B cell (primary cell): ENCODE data around the gene TMEM147. TPM values are rescaled to one million over a fixed set of nuclear protein-coding genes. Genes with fewer than 3 reads are reported as not detected.

Experiments used
- ATAC-seq: fragments of 200-7000 bp; cut with Tn5 transposase; one replicate; pipeline ENCODE4 v1.10.0; 2021; ENCODE audit warnings: low read depth, mild to moderate bottlenecking, moderate number of reproducible peaks, moderate library complexity
- CTCF ChIA-PET: fragments of 350-600 bp; sonication (Branson Sonifier 250); formaldehyde crosslinking; loops from one replicate; lab custom pipeline; 2021; ENCODE audit warnings: antibody characterized with exemption, inconsistent platforms; lab: Charles Lee
- POLR2A ChIA-PET: fragments of 350-600 bp; sonication (Branson Sonifier 250); formaldehyde crosslinking; loops from one replicate; lab custom pipeline; 2021; ENCODE audit warnings: antibody characterized with exemption; lab: Charles Lee
- DNase-seq: peaks from one replicate; pipeline ENCODE4 v3.0.0; 2013
- H2AFZ ChIP-seq: 2 replicates; pipeline ENCODE4 v1.6.1; 2012; ENCODE audit warnings: mild to moderate bottlenecking, low read depth, low read length; ENCODE audit not compliant: insufficient read depth, poor library complexity, severe bottlenecking
- H3K27ac ChIP-seq, 2 donors: 1 replicate in 1 of 2; 2 replicates in 1 of 2; pipeline ENCODE4 v1.5.1; 2012 to 2013; ENCODE audit warnings: low read length in 2 of 2, mild to moderate bottlenecking in 2 of 2, moderate library complexity in 1 of 2
- H3K27me3 ChIP-seq, 4 experiments: fragments of 200-600 bp in 1 of 4; sonication (generic) in 1 of 4; replicated peaks in 1 of 4; 1 replicate in 2 of 4; 2 replicates in 2 of 4; pipeline versions ENCODE4 v1.6.1 to v1.7.0; 2013 to 2016; ENCODE audit warnings: low read length in 3 of 4, mild to moderate bottlenecking in 2 of 4, mixed read lengths in 1 of 4, moderate library complexity in 1 of 4; ENCODE audit not compliant: insufficient read depth in 4 of 4, control insufficient read depth in 3 of 4; ENCODE audit errors: control extremely low read depth in 1 of 4
- H3K36me3 ChIP-seq, 2 experiments: replicated peaks in 1 of 2; 1 replicate in 1 of 2; 2 replicates in 1 of 2; pipeline versions ENCODE4 v1.6.1 to v1.7.1; 2013; ENCODE audit warnings: low read length in 1 of 2; ENCODE audit not compliant: insufficient read depth in 2 of 2, control insufficient read depth in 1 of 2; ENCODE audit errors: control extremely low read depth in 1 of 2, extremely low read depth in 1 of 2
- H3K4me1 ChIP-seq, 2 donors: fragments of 200-600 bp in 1 of 2; sonication (generic) in 1 of 2; 1 replicate in 1 of 2; 2 replicates in 1 of 2; pipeline versions ENCODE4 v1.5.1 to v1.6.1; 2013 to 2017; ENCODE audit warnings: low read length in 2 of 2; ENCODE audit not compliant: control insufficient read depth in 2 of 2, insufficient read depth in 2 of 2
- H3K4me2 ChIP-seq: replicated peaks from 2 replicates; pipeline ENCODE3; 2012; ENCODE audit warnings: mild to moderate bottlenecking, low read depth, low read length; ENCODE audit not compliant: poor library complexity, severe bottlenecking
- H3K4me3 ChIP-seq, 5 experiments: fragments of 200-600 bp in 1 of 5; sonication (generic) in 1 of 5; 1 replicate in 3 of 5; 2 replicates in 2 of 5; pipeline versions ENCODE4 v1.5.1 to v1.7.0; 2011 to 2016; ENCODE audit warnings: low read length in 4 of 5, mild to moderate bottlenecking in 4 of 5, low read depth in 2 of 5, control low read depth in 1 of 5, moderate library complexity in 1 of 5; ENCODE audit not compliant: insufficient read depth in 1 of 5; ENCODE audit errors: control extremely low read depth in 1 of 5, extremely low read depth in 1 of 5
- H3K79me2 ChIP-seq: fragments of 200-600 bp; sonication (generic); one replicate; pipeline ENCODE4 v1.6.0; 2016; ENCODE audit warnings: low read length; ENCODE audit not compliant: control insufficient read depth, insufficient read depth
- H3K9ac ChIP-seq: fragments of 200-600 bp; sonication (generic); 2 replicates; pipeline ENCODE4 v1.6.1; 2017; ENCODE audit warnings: mild to moderate bottlenecking, low read length, moderate library complexity
- H3K9me3 ChIP-seq, 3 donors: one replicate each; pipeline versions ENCODE4 v1.6.1 to v1.7.1; 2013; ENCODE audit warnings: low read length in 2 of 3; ENCODE audit not compliant: control insufficient read depth in 2 of 3, insufficient read depth in 1 of 3; ENCODE audit errors: control extremely low read depth in 1 of 3
- H4K20me1 ChIP-seq: 2 replicates; pipeline ENCODE4 v1.6.0; 2012; ENCODE audit warnings: mild to moderate bottlenecking, low read length; ENCODE audit not compliant: insufficient read depth, control insufficient read depth, poor library complexity, severe bottlenecking
- H3K27ac Mint-ChIP-seq: one replicate; pipeline ENCODE4 v1.8.0; 2021; ENCODE audit warnings: mixed read lengths
- H3K27me3 Mint-ChIP-seq: one replicate; pipeline ENCODE4 v1.8.0; 2021; ENCODE audit warnings: mixed read lengths
- H3K4me1 Mint-ChIP-seq: one replicate; pipeline ENCODE4 v1.8.0; 2021; ENCODE audit warnings: mixed read lengths
- H3K4me3 Mint-ChIP-seq: one replicate; pipeline ENCODE4 v1.8.0; 2021; ENCODE audit warnings: mixed read lengths
- H3K9me3 Mint-ChIP-seq: one replicate; pipeline ENCODE4 v1.8.0; 2022; ENCODE audit warnings: mixed read lengths; ENCODE audit not compliant: insufficient read depth
- EZH2 ChIP-seq: IDR thresholded peaks from 2 replicates; pipeline ENCODE4 v1.6.1; 2012; ENCODE audit warnings: borderline replicate concordance, low read depth, mild to moderate bottlenecking, moderate library complexity, low read length; ENCODE audit not compliant: insufficient read depth, poor library complexity, severe bottlenecking
- WGBS: methylation state at CpG from one replicate; pipeline ENCODE4 v1.1.5; 2013; ENCODE audit warnings: missing lambda C conversion rate; ENCODE audit not compliant: insufficient coverage; 5-methylcytosine and 5-hydroxymethylcytosine counted together
- intact Hi-C: fragments of 100-400 bp; cut with micrococcal nuclease; formaldehyde crosslinking; loops from one replicate; pipeline ENCODE4 v1.10.0; 2022
- polyA plus RNA-seq: library from polyadenylated mRNA; depleted of rRNA; stranded (reverse); fragments of >200 nt; gene quantifications from 2 replicates; pipeline ENCODE4 v1.2.3, GENCODE V29; 2012
- total RNA-seq, 2 donors: library from RNA; stranded (reverse); fragments of 120-200 nt in 1 of 2; gene quantifications; 1 replicate in 1 of 2; 2 replicates in 1 of 2; pipeline versions ENCODE4 v1.2.3 to v1.2.4, GENCODE V29; 2013 to 2022
- TF ChIP-seq, protein P1 (sequence below): fragments of 200-600 bp; IDR thresholded peaks from one replicate; pipeline ENCODE4 v1.8.0; 2022; ENCODE audit warnings: antibody characterized with exemption, mild to moderate bottlenecking

Gene TMEM147
- total and polyA plus RNA-seq, 2 donors (not counting 1 experiment from before 2014, with no cell fraction given): 39.8 to 68.9 TPM

DNA sequence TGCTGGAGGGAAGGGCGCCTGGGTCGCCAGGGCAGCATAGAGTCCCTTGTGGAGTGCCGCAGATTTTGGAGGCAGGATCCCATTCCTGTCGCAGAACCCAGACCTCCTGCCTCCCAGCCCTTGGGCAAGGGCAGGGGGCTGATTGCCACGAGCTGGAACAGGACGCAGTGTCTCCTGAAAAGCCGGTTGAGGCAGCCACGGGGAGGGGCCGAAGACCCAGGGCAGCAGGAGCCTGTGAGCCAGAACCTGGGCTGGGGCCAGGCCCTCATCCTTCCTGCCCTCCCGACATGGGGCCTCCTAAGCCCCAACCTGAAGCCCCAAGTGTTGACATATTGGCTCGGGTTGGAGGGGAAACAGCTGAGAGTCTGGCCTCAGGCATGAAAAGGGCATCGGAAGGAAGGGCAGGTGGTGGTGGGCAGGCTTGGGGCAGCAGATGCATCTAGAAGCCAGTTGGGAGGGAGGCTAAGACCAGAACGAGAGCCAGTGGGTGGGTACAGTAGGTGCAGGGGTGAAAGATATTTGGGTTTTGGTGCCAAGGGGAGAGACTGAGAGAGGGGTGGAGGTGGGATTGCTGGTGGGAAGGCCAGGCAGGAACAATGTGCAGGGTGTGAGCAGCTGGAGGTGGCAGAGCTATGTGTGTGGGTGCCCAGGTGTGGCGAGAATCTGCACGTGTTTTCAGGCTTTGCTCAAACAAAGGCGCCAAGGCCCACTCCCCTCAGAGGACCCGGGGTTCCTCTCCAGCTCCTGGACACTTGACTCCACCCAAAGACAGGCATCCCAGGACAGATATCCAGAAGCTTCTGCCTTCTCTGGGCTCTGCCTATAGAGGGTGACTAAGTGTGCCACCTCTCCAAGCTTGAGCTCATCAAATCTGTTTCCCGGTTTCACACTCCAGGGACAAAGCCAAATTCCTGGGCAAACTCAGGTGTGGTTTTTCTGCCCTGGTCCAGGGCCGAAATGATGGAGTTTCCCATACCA is 15.9 kb upstream of the TMEM147 start:
- TF ChIP-seq, protein P1, sequence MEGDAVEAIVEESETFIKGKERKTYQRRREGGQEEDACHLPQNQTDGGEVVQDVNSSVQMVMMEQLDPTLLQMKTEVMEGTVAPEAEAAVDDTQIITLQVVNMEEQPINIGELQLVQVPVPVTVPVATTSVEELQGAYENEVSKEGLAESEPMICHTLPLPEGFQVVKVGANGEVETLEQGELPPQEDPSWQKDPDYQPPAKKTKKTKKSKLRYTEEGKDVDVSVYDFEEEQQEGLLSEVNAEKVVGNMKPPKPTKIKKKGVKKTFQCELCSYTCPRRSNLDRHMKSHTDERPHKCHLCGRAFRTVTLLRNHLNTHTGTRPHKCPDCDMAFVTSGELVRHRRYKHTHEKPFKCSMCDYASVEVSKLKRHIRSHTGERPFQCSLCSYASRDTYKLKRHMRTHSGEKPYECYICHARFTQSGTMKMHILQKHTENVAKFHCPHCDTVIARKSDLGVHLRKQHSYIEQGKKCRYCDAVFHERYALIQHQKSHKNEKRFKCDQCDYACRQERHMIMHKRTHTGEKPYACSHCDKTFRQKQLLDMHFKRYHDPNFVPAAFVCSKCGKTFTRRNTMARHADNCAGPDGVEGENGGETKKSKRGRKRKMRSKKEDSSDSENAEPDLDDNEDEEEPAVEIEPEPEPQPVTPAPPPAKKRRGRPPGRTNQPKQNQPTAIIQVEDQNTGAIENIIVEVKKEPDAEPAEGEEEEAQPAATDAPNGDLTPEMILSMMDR: no peak
- no peak for TF ChIP-seq EZH2
- Mint-ChIP-seq H3K4me3 (no peak overlapping the region), H3K27ac (no peak overlapping the region), H3K27me3 (peaks cover 54% of the 10 kb centered on the region), H3K4me1 (peaks cover 11% of the 10 kb centered on the region), H3K9me3 (no peaks in the 10 kb centered on the region)
- intact Hi-C loops: no loop called here
- ChIA-PET CTCF (interaction anchor here (1.5 kb wide), 1 partner anchor 19 kb away, joined by 4 read pairs; no protein-coding TSS in a partner anchor), POLR2A (no interaction called here)
- ATAC-seq (no peak), DNase-seq (no peak)
- Histone ChIP-seq H3K4me2 (no peak overlapping the region), H3K27me3 (peaks cover 0 to 38% (median 6%) of the 10 kb centered on the region in 4 experiments), H2AFZ (no peak overlapping the region), H3K36me3 (no peaks in the 10 kb centered on the region), H3K79me2 (no peaks in the 10 kb centered on the region), H4K20me1 (no peaks in the 10 kb centered on the region), H3K4me3 (no peak overlapping the region), H3K9ac (no peak overlapping the region), H3K27ac (no peak overlapping the region), H3K9me3 (peaks cover 0 to 2% (median 0%) of the 10 kb centered on the region in 3 donors), H3K4me1 (peaks cover 10 to 14% of the 10 kb centered on the region in 2 donors)
- WGBS: 39% methylated on average over 18 of the region's 19 CpGs

DNA sequence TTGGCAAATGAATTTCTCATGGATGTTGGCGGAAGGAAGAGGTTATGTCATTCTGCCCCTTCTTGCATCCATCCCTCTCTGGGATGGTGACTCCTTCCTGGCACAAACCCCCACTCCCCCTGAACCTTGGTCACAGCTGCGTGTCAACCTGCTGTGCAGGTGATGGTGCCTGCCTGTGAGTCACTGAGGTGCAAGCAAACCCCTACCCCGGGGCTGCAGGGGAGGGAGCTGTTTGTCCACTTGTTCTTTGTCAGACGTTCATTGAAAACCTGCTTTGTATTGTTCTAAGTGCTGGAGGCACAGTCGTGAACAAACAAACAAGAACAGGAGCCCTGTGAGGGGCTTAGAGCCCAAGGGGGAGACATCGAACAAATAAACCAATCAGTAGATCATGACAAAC is 14.1 kb upstream of the TMEM147 start:
- no peak overlapping the region for H3K27ac Mint-ChIP-seq

More for the DNA sequence above, 14.1 kb upstream of the TMEM147 start:
- ChIA-PET CTCF (interaction anchor here (1.5 kb wide), 1 partner anchor 21 kb away, joined by 4 read pairs; no protein-coding TSS in a partner anchor), POLR2A (no interaction called here)
- no peak overlapping the region for H3K9ac ChIP-seq
- H3K4me3 Mint-ChIP-seq: no peak overlapping the region
- TF ChIP-seq EZH2: no peak
- TF ChIP-seq, protein P1: no peak
- H3K27ac ChIP-seq: no peak overlapping the region
- no peak overlapping the region for H3K4me2 ChIP-seq
- no peaks in the 10 kb centered on the region for H3K36me3 ChIP-seq
- no peak overlapping the region for H3K4me3 ChIP-seq
- H3K9me3 Mint-ChIP-seq: no peaks in the 10 kb centered on the region
- no peak for ATAC-seq
- peaks cover 15% of the 10 kb centered on the region for H3K4me1 Mint-ChIP-seq
- DNase-seq: no peak
- WGBS: 78% methylated on average over 5 of the region's 6 CpGs
- peaks cover 53% of the 10 kb centered on the region for H3K27me3 Mint-ChIP-seq
- no peak overlapping the region for H2AFZ ChIP-seq
- H4K20me1 ChIP-seq: no peaks in the 10 kb centered on the region
- peaks cover 10 to 14% of the 10 kb centered on the region in 2 donors for H3K4me1 ChIP-seq
- no peaks in the 10 kb centered on the region for H3K79me2 ChIP-seq
- H3K9me3 ChIP-seq: peaks cover 0 to 2% (median 0%) of the 10 kb centered on the region in 3 donors
- H3K27me3 ChIP-seq: peaks cover 0 to 33% (median 6%) of the 10 kb centered on the region in 4 experiments
- intact Hi-C loops: no loop called here
